ENCODE measurements around the gene ARHGEF6.
"Not testable (repeated sequence)": the region's sequence is repeated elsewhere in the genome, so short reads cannot be mapped to it uniquely, and the experiment has no call there.

Gene ARHGEF6, protein sequence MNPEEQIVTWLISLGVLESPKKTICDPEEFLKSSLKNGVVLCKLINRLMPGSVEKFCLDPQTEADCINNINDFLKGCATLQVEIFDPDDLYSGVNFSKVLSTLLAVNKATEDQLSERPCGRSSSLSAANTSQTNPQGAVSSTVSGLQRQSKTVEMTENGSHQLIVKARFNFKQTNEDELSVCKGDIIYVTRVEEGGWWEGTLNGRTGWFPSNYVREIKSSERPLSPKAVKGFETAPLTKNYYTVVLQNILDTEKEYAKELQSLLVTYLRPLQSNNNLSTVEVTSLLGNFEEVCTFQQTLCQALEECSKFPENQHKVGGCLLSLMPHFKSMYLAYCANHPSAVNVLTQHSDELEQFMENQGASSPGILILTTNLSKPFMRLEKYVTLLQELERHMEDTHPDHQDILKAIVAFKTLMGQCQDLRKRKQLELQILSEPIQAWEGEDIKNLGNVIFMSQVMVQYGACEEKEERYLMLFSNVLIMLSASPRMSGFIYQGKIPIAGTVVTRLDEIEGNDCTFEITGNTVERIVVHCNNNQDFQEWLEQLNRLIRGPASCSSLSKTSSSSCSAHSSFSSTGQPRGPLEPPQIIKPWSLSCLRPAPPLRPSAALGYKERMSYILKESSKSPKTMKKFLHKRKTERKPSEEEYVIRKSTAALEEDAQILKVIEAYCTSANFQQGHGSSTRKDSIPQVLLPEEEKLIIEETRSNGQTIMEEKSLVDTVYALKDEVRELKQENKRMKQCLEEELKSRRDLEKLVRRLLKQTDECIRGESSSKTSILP

GRCh38 chrX:136780763-136781162, at the start of gene ARHGEF6:
Gene ARHGEF6, minus strand, starts transcription at chrX:136780932. Its CDS starts 50 bp downstream, at chrX:136780882.
- DNase-seq = peak; percentile 21

DNA sequence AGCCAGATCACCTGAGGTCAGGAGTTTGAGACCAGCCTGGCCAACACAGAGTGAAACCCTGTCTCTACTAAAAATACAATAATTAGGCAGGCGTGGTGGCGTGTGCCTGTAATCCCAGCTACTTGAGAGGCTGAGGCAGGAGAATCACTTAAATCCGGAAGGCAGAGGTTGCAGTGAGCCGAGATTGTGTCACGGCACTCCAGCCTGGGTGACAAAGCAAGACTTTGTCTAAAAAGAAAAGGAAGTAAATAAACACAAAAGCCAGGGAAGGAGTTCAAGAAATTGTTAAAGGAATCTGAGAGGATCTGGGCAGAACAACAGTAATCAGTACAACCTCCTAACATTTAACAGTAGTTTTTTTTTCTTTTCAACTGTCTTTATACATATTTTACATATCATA, 48.7 kb upstream of the ARHGEF6 start:
- DNase-seq = no peak

- no peak for DNase-seq
These were observed 48.1 kb upstream of the ARHGEF6 start for GRCh38 chrX:136828830-136829229.

DNA sequence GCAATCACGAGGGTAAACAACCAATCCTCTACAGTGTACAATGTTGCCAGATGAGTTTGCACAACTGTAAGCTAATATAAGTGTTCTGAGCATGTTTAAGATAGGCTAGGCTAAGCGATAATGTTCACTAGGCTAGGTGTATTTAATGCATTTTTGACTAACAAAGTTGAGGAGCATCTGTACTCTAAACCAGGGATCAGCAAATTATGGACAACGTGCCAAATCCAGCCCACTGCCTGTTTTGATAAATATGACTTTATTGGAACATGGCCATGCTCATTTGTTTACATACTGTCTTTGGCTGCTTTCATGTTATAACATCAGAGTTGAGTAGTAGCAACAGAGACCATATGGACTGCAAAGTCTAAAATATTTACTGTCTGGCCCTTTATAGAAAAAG, 46.3 kb upstream of the ARHGEF6 start:
- no peak for DNase-seq

DNA sequence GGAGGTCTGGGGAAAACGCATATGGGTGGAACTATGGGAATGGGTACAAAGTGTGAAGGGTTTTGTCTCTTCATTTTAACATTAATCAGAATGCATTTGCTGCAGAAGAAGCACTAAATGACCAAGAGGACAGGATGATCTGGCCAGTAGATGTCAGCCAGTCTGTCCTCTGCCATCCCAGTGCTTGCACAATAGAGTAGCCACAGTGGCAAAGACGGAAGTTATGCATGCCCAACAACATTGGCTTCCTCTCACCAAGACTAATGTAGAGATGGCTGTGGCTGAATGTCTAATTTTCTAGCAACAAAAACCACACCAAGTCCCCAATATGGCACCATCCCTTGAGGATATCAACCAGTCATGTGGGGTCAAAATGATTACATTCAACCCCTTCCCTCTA, 45.0 kb upstream of the ARHGEF6 start:
- no peak for DNase-seq

DNA sequence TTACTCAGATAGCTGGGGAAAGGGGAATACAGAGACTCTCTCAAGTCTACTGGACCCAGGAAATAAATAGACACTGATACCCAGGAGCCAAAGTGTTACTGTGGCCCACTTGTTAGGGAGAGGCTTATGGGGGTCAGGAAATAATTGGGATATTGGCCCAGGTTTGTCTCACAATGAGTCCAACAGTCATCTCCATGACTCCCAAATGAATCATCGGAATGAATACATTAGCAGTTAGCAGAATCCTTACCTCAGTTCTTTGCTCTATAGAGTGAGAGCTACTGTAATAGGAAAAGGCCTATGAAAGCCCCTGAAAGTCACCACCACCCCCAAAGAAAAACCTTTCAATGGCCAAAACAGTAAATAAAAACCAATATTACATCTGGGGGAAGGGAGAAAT, 42.4 kb upstream of the ARHGEF6 start:
- DNase-seq = no peak

GRCh38 chrX:136822337-136823095, 41.8 kb upstream of the ARHGEF6 start:
- DNase-seq = no peak

DNA sequence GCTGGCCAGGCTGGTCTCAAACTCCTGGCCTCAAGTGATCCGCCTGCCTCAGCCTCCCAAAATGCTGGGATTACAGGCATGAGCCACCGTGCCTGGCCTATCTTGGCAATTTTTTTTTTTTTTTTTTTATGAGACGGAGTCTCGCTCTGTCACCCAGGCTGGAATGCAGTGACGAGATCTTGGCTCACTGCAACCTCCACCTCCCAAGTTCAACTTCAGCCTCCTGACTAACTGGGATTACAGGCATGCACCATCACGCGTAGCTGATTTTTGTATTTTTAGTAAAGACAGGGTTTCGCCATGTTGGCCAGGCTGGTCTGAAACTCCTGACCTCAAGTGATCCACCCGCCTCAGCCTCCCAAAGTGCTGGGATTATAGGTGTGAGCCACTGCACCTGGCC, 39.0 kb upstream of the ARHGEF6 start:
- DNase-seq = not testable (repeated sequence)

GRCh38 chrX:136819031-136819703, 38.4 kb upstream of the ARHGEF6 start:
- no peak for DNase-seq

GRCh38 chrX:136816975-136817374, 36.2 kb upstream of the ARHGEF6 start:
- no peak for DNase-seq

DNA sequence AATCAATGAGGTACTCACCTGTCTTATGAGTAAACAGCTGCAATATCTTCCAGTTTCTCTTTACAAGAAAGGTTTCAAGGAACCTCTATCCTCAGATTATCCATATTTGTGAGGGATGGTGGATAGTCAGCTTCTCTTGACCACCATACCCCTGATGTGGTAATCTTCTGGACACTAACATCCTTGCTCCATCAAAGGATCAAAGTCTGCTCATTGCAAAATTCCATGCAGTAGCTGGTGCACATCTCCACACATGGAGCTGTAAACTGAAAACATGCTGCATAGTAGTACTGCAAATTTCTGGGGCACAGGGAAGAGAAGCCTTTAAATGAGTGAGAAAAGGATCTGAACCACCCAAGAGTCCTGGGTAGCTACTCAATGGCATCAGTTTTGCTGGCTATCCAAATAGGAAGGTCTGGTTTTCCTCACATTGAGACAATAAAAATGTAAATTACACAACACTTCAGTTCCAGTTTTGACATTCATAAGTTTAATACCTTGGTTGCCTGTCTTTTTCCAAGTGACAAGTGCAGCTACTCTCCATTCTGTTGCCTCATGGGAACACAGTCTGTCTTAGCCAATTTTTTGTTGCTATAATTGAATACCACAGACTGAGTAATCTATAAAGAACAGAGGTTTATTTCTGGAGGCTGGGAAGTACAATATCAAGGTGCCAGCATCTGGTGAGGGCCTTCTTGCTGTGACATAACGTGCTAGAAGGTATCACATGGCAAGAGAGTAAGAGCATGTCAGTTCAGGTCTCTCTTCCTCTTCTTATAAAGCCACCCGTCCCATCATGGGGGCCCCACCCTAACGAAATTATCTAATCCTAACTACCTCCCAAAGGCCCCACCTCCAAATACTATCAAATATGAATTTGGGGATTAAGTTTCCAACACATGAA, 34.4 kb upstream of the ARHGEF6 start:
- no peak for DNase-seq

DNA sequence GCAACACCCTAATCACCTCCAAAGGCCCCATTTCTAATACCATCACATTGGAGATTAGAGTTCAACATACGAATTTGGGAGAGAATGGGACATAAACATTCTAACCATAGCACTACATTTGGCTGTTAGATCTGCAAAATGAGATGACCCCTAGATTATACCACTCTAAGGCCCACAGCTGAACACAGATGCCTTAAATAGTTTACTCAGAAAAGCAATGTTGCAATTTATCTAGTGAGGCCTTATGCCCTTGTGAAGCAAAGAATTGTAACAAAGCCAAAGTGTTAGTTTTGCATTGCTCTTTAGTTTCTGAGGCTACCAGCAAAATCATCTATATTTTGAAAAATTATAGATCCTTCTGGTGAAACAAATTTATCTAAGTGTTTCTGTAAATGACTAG, 31.6 kb upstream of the ARHGEF6 start:
- DNase-seq = no peak

DNA sequence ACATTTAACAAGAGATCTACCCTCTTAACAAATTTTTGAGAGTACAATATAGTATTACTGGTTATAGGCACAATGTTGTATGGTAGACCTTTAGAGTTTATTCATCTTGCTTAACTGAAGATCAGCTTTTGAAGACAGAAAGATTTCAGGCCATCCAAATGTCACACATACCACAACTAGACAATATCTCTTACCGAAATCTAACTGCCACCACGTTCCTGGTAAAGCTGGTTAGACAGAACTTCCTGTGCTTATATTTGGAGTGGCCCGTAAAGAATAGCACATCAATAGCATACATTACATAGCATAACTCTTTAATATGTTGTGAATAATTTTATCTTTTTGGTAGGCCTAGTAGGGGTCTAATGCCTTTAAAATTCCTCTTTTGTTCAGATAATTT, 29.8 kb upstream of the ARHGEF6 start:
- DNase-seq = no peak

DNA sequence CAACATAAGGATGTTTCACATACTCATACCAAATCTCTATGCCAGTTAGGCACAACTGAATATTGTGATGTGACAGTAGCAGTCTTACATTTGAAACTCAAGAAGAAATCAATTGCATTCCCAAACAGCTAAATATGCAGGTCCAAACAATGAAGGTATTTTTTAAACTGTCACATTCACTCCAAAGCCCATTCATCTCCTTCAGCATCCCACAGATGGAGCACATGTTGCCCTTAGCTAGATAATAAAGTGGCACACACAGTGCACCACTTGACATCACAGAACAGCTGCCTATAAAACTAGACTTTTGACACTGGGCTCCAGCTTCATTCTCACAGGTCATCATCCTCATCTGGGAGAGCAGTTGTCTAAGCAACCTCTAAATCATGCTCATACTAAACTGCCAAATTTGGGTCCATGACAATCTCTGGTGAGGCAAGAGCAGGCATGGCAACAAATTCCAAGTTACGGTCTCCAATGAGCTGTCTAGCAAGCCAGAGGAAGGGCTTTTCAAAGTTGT, 26.2 kb upstream of the ARHGEF6 start:
- DNase-seq = no peak

GRCh38 chrX:136802515-136802914, 21.8 kb upstream of the ARHGEF6 start:
- DNase-seq = no peak

GRCh38 chrX:136797787-136798186, 17.1 kb upstream of the ARHGEF6 start:
- no peak for DNase-seq

DNA sequence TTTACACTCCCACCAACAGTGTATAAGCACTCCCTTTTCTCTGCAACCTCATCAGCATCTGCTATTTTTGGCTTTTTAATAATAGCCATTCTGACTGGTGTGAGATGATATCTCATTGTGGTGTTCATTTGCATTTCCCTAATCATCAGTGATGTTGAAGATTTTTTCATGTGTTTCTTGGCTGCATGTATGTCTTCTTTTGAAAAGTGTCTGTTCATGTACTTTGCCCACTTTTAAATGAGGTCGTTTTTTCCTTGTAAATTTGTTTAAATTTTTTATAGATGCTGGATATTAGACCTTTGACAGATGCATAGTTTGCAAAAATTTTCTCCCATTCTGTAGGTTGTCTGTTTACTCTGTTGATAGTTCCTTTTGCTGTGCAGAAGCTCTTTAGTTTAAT, 14.4 kb upstream of the ARHGEF6 start:
- not testable (repeated sequence) for DNase-seq

- DNase-seq = not testable (repeated sequence)
These were observed 13.9 kb upstream of the ARHGEF6 start for GRCh38 chrX:136794660-136795059.

DNA sequence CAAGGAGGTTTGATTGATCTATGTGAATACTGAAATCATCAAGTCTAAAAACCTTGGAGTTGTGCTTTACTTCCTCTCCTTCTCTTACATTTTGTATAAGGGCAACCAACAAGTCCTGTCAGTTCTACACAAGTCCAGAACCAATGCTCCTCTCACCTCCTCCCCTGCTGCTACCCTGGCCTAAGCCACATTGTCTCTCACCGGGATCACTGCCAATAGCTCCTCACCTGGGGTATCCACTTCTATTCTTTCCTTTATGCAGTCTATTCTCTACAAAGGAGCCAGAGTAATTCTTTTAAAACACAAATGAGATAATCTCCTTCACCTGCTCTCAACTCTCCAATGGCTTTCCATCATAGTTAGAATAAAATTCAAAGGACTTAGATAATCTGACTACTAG, 13.3 kb upstream of the ARHGEF6 start:
- DNase-seq = no peak

DNA sequence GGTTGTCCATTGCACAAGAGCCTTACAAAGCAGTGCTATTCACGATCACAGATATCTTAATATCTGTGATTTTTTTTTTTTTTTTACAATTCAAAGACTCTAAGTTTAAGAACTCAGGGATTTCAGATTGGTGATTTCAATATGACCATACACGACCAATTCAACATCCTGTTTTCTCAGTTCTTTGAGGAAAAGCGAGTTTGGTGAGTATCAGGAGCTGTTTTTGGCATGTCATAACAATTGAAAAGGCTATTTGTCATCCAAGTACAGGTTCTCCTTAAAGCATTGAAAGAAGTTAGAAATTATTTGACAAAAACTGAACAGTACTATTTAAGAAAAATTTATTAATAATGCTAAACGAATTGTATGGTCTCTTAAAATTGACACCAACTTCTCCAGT, 9.1 kb upstream of the ARHGEF6 start:
- no peak for DNase-seq

DNA sequence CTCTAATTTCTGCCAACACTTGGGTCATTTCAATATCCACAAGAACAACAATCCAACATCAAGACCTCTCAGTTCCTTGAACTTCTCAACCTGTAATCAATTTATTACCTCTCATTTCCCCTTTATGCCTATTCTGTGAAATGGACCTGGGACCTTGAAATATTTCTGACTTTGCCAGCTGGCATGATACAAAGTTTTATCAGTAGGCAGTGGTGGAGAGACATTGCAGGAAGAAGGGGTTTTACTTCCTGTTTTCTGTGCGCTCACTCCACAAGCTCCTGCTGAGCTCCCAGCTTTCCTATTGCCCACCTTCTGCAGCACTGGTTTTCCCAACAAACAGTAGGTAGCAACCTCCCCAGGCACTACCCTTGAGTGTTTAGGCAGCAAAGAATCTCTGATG, 3.5 kb upstream of the ARHGEF6 start:
- no peak for DNase-seq

- no peak for DNase-seq
These were observed 2.4 kb upstream of the ARHGEF6 start for GRCh38 chrX:136783159-136783558.
